ENCODE results near the gene HDDC3.

Gene HDDC3

GRCh38 chr15:90931828-90932659 lies at the start of gene HDDC3:
TSS of gene HDDC3 (minus strand) at chr15:90932549. CDS start at chr15:90932540, 9 bp downstream.
- DNase-seq (ENCODE audit: low spot score): peak; percentile 95

- no peak for DNase-seq (ENCODE audit: low spot score)
Measured at GRCh38 chr15:90982135-90982534, 49.8 kb upstream of the HDDC3 start.

- DNase-seq (ENCODE audit: low spot score): no peak
Measured at GRCh38 chr15:90981681-90982080, 49.3 kb upstream of the HDDC3 start.

GRCh38 chr15:90979582-90979981 lies 47.2 kb upstream of the HDDC3 start:
- peak; percentile 20 for DNase-seq (ENCODE audit: low spot score)

GRCh38 chr15:90974216-90974615 lies 41.9 kb upstream of the HDDC3 start:
- DNase-seq (ENCODE audit: low spot score): no peak

GRCh38 chr15:90972133-90972532 lies 39.8 kb upstream of the HDDC3 start:
- no peak for DNase-seq (ENCODE audit: low spot score)

GRCh38 chr15:90970274-90970673 lies 37.9 kb upstream of the HDDC3 start:
- DNase-seq (ENCODE audit: low spot score): no peak

- no peak for DNase-seq (ENCODE audit: low spot score)
Measured at GRCh38 chr15:90968434-90968833, 36.1 kb upstream of the HDDC3 start.

GRCh38 chr15:90967206-90967605 lies 34.9 kb upstream of the HDDC3 start:
- no peak for DNase-seq (ENCODE audit: low spot score)

- no peak for DNase-seq (ENCODE audit: low spot score)
Measured at GRCh38 chr15:90966262-90966661, 33.9 kb upstream of the HDDC3 start.

- DNase-seq (ENCODE audit: low spot score): no peak
Measured at GRCh38 chr15:90962021-90962420, 29.7 kb upstream of the HDDC3 start.

GRCh38 chr15:90960298-90961091 lies 28.1 kb upstream of the HDDC3 start:
- no peak for DNase-seq (ENCODE audit: low spot score)

GRCh38 chr15:90959894-90960293 lies 27.5 kb upstream of the HDDC3 start:
- DNase-seq (ENCODE audit: low spot score): no peak

- no peak for DNase-seq (ENCODE audit: low spot score)
Measured at GRCh38 chr15:90959028-90959595, 26.8 kb upstream of the HDDC3 start.

GRCh38 chr15:90957791-90958190 lies 25.4 kb upstream of the HDDC3 start:
- DNase-seq (ENCODE audit: low spot score): no peak

- no peak for DNase-seq (ENCODE audit: low spot score)
Measured at GRCh38 chr15:90957031-90957790, 24.9 kb upstream of the HDDC3 start.

GRCh38 chr15:90956274-90957030 lies 24.1 kb upstream of the HDDC3 start:
- DNase-seq (ENCODE audit: low spot score): peak; percentile 78

- DNase-seq (ENCODE audit: low spot score): peak; percentile 13
Measured at GRCh38 chr15:90955624-90956273, 23.4 kb upstream of the HDDC3 start.

GRCh38 chr15:90954712-90955623 lies 22.6 kb upstream of the HDDC3 start, which contains the start of gene RCCD1:
TSS of gene RCCD1 (plus strand) at chr15:90954884. CDS start at chr15:90956735, 1,851 bp downstream.
- peak; percentile 93 for DNase-seq (ENCODE audit: low spot score)
